ENCODE data around the gene AFG3L2.

Gene AFG3L2

GRCh38 chr18:12301263-12302005 is 75.6 kb downstream of the AFG3L2 start:
- no peak for DNase-seq

DNA sequence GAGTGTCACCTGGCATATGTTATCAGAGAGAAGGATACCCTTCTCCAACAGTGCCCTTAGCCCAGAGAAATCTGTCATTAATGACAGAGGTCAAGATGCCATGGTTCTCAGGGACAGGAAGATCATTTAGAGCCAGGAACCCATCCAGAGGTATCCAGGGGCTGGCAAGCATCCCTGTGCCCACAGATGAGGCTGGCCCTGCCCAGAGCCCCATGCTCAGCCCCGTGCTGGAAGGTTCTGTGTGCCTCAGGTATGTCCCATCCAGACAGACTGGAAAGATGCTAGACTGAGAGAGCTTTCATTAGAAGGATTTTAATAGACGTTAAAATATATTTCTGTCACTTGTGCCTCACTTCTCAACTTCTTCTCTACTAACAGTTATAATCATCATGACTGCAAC is 77.2 kb downstream of the AFG3L2 start:
- DNase-seq, result no peak

- DNase-seq, result no peak
Measured at GRCh38 chr18:12296457-12296856, 80.6 kb downstream of the AFG3L2 start.

DNA sequence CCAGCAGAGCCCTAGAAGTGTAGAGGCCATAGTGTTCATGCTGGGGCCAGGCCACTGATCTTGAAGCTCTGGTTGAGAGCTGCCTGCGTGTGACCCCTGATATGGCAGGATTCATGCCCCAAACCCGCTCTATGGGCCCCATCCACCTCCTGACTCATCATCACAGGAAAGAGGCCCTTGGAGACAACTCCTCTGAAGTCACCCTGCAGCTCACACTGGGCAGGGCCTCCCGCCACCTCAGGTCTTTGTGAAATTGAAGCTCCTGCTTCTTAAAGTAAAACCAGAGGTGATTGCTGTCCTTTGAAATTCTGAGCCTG is 81.0 kb downstream of the AFG3L2 start:
- DNase-seq, result no peak

DNA sequence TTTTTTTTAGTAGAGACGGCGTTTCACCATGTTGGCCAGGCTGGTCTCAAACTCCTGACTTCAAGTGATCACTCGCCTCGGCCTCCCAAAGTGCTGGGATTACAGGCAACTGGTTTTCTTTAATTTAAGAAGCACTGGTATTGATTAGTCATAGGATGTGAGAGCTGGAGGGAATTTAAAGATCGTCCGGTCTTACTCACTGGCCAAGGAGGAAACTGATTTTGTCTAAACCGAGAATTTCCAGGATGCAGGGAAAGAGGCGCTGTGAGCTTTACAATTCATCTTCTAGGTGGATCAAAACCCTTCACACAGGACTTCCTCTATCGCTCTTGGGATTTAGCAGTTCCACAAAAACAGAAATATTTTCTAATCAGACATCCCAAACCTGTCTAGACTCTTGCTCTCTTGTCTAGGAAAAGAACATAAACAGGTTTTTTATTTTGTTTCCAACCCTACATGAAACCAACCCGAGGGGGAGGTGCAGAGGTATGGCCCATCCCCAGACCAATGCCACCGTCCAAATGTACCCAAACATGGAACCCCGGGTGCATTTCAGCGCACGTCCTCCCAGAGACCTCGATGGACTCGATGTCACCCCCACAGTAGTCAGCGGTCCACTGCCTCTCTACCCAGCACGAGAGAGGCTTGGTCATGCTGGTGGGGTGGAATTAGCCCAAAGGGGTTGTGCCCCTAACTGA is 81.5 kb downstream of the AFG3L2 start:
- no peak for DNase-seq

GRCh38 chr18:12293831-12294230 is 83.2 kb downstream of the AFG3L2 start:
- no peak for DNase-seq

DNA sequence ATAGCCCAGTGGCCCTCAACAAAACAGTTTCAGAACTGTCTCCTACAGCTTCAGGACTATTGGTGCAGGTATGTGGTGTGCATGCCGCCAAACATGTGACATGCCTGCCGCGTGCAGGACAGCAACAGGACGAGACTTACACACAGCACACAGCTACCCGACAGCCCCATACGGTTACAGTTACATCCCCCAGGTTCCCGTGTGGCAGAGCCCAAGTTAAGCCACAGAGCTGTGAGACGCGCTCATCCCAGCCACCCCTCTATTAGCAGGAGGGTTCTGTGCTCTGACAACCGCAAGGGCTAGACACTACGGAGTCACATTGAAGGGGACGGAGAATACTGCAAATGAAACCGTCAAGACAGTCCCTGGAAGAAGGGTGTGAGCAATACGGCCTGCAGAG is 85.3 kb downstream of the AFG3L2 start:
- no peak for DNase-seq

- no peak for DNase-seq
Measured at GRCh38 chr18:12291161-12291560, 85.9 kb downstream of the AFG3L2 start.

- no peak for DNase-seq
Measured at GRCh38 chr18:12290086-12290485, 86.9 kb downstream of the AFG3L2 start.

- DNase-seq, result no peak
Measured at GRCh38 chr18:12288403-12288755, 88.6 kb downstream of the AFG3L2 start.

- DNase-seq, result no peak
Measured at GRCh38 chr18:12287684-12288402, 89.2 kb downstream of the AFG3L2 start.

DNA sequence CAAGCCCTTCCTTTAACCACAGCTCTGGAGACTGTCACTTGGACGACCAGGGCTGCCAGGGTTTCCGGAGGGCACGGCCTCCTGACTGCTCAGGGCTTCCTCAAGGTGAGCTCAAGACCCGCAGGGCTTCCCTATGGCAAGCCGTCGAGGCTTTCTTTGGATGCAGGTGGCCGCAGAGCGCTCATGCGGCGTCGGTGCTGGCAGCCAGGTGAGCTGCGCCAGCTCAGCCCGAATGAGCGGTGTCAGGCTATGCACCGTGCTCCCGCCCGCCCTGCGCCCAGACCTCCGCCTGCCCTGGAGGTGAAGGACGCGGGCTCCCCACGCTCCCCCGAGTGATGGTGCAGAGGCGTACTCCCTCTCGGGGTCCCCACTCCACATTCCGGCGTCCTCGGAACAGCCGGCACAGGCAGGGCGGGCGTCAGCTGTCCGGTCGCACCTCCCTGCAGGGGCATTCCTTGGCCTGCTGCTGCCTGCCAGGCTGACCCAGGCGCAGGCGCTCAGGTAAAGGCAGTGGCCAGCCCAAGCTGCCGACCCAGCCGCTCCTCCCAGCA is 89.8 kb downstream of the AFG3L2 start:
- DNase-seq, result no peak

- DNase-seq, result no peak
Measured at GRCh38 chr18:12283666-12284065, 93.4 kb downstream of the AFG3L2 start.

DNA sequence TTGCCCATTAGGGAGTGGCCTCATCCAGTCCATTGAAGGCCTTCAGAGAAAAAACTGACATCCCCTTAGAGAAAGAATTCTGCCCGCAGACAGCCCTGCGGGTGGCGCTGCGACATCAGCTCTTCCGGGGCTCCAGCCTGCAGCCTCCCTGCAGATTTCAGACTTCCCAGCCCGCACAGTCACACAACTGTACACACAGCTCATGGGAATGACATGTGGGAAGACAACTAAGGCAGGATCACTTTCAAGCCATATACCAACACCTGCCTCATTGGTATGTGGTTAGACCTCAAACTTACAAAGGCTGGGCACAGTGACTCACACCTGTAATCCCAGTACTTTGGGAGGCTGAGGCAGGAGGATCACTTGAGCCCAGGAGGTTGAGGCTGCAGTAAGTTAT is 93.8 kb downstream of the AFG3L2 start:
- no peak for DNase-seq

GRCh38 chr18:12282442-12283039 is 94.5 kb downstream of the AFG3L2 start:
- DNase-seq, result no peak

GRCh38 chr18:12281861-12282260 is 95.2 kb downstream of the AFG3L2 start:
- no peak for DNase-seq

- no peak for DNase-seq
Measured at GRCh38 chr18:12279781-12280531, 97.1 kb downstream of the AFG3L2 start.

Data from CD4-positive, alpha-beta T cell treated with Interleukin-15 for 1 hour (primary cell).